ENCODE data around the gene MVK. TPM values are rescaled to one million over a fixed set of nuclear protein-coding genes. Genes with fewer than 3 reads are reported as not detected.

MVK gene
- total and polyA plus RNA-seq, 2 donors from 2014 or later: 40.0 to 48.1 TPM

- FAIRE-seq (no peak), DNase-seq (no peak)
- intact Hi-C loops (cut with DNase I): no loop called here
- Histone ChIP-seq H3K27me3 (ENCODE audit: control insufficient read depth, insufficient read depth, low read length) (no peaks in the 10 kb centered on the region), H3K27ac (ENCODE audit: low read depth in 2 of 2, low read length in 2 of 2) (no peak overlapping the region), H3K4me3 (ENCODE audit: low read length in 3 of 3) (no peak overlapping the region), H3K36me3 (ENCODE audit: control insufficient read depth in 2 of 3, insufficient read depth in 3 of 3, low read length in 3 of 3) (no peaks in the 10 kb centered on the region), H3K9me3 (ENCODE audit: control insufficient read depth in 2 of 3, insufficient read depth in 1 of 3, low read length in 3 of 3) (no peaks in the 10 kb centered on the region), H3K9ac (ENCODE audit: low read length in 3 of 3) (no peak overlapping the region), H3K4me1 (ENCODE audit: control insufficient read depth in 2 of 3, insufficient read depth in 2 of 3, low read depth in 1 of 3, low read length in 3 of 3) (no peaks in the 10 kb centered on the region)
- TF ChIP-seq CTCF (IDR thresholded peaks at IDR 0.05; ENCODE audit: borderline replicate concordance, extremely low read depth, insufficient read depth): no peak
Observed at GRCh38 chr12:109641422-109641821, 67.8 kb downstream of the MVK start.

- H3K27ac ChIP-seq (ENCODE audit: low read depth in 2 of 2, low read length in 2 of 2): no peak overlapping the region
- H3K27me3 ChIP-seq (ENCODE audit: control insufficient read depth, insufficient read depth, low read length): no peaks in the 10 kb centered on the region
- TF ChIP-seq CTCF (IDR thresholded peaks at IDR 0.05; ENCODE audit: borderline replicate concordance, extremely low read depth, insufficient read depth): no peak
- H3K9ac ChIP-seq (ENCODE audit: low read length in 3 of 3): no peak overlapping the region
- H3K36me3 ChIP-seq (ENCODE audit: control insufficient read depth in 2 of 3, insufficient read depth in 3 of 3, low read length in 3 of 3): no peaks in the 10 kb centered on the region
- DNase-seq (no peak), FAIRE-seq (no peak)
- H3K4me1 ChIP-seq (ENCODE audit: control insufficient read depth in 2 of 3, insufficient read depth in 2 of 3, low read depth in 1 of 3, low read length in 3 of 3): no peaks in the 10 kb centered on the region
- intact Hi-C loops (cut with DNase I): no loop called here
- no peaks in the 10 kb centered on the region for H3K9me3 ChIP-seq (ENCODE audit: control insufficient read depth in 2 of 3, insufficient read depth in 1 of 3, low read length in 3 of 3)
- no peak overlapping the region for H3K4me3 ChIP-seq (ENCODE audit: low read length in 3 of 3)
Observed at GRCh38 chr12:109642506-109643132, 69.0 kb downstream of the MVK start.

- Histone ChIP-seq H3K9me3 (ENCODE audit: control insufficient read depth in 2 of 3, insufficient read depth in 1 of 3, low read length in 3 of 3) (no peaks in the 10 kb centered on the region), H3K36me3 (ENCODE audit: control insufficient read depth in 2 of 3, insufficient read depth in 3 of 3, low read length in 3 of 3) (no peaks in the 10 kb centered on the region), H3K9ac (ENCODE audit: low read length in 3 of 3) (no peak overlapping the region), H3K4me3 (ENCODE audit: low read length in 3 of 3) (no peak overlapping the region), H3K27me3 (ENCODE audit: control insufficient read depth, insufficient read depth, low read length) (no peaks in the 10 kb centered on the region), H3K4me1 (ENCODE audit: control insufficient read depth in 2 of 3, insufficient read depth in 2 of 3, low read depth in 1 of 3, low read length in 3 of 3) (no peaks in the 10 kb centered on the region), H3K27ac (ENCODE audit: low read depth in 2 of 2, low read length in 2 of 2) (no peak overlapping the region)
- FAIRE-seq (no peak), DNase-seq (no peak)
- intact Hi-C loops (cut with DNase I): no loop called here
- no peak for TF ChIP-seq CTCF (IDR thresholded peaks at IDR 0.05; ENCODE audit: borderline replicate concordance, extremely low read depth, insufficient read depth)
Observed at GRCh38 chr12:109645194-109645593, 71.6 kb downstream of the MVK start.

GRCh38 chr12:109645708-109646107 lies 72.1 kb downstream of the MVK start:
- intact Hi-C loops (cut with DNase I): no loop called here
- no peak overlapping the region for H3K9ac ChIP-seq (ENCODE audit: low read length in 3 of 3)
- H3K36me3 ChIP-seq (ENCODE audit: control insufficient read depth in 2 of 3, insufficient read depth in 3 of 3, low read length in 3 of 3): no peaks in the 10 kb centered on the region
- no peak for DNase-seq
- no peak for FAIRE-seq
- H3K9me3 ChIP-seq (ENCODE audit: control insufficient read depth in 2 of 3, insufficient read depth in 1 of 3, low read length in 3 of 3): no peaks in the 10 kb centered on the region
- H3K4me1 ChIP-seq (ENCODE audit: control insufficient read depth in 2 of 3, insufficient read depth in 2 of 3, low read depth in 1 of 3, low read length in 3 of 3): no peaks in the 10 kb centered on the region
- H3K27me3 ChIP-seq (ENCODE audit: control insufficient read depth, insufficient read depth, low read length): no peaks in the 10 kb centered on the region
- no peak overlapping the region for H3K4me3 ChIP-seq (ENCODE audit: low read length in 3 of 3)
- TF ChIP-seq CTCF (IDR thresholded peaks at IDR 0.05; ENCODE audit: borderline replicate concordance, extremely low read depth, insufficient read depth): no peak
- H3K27ac ChIP-seq (ENCODE audit: low read depth in 2 of 2, low read length in 2 of 2): no peak overlapping the region
